A549 (cell line): ENCODE measurements around the gene CCDC157. TPM values are rescaled to one million over a fixed set of nuclear protein-coding genes. Genes with fewer than 3 reads are reported as not detected.

Source experiments
- ATAC-seq, 2 experiments: fragments of 200-7000 bp in 1 of 2; fragments of >200 bp in 1 of 2; cut with Nextera tagmentation in 1 of 2; cut with Tn5 transposase in 1 of 2; 3 replicates each; pipeline versions ENCODE4 v1.8.0 to v1.9.1; 2018 to 2020; ENCODE audit warnings: mild to moderate bottlenecking in 1 of 2, moderate library complexity in 1 of 2
- CTCF ChIA-PET: fragments of 300-600 bp; sonication (Branson Sonifier 250); formaldehyde crosslinking; extraction: SDS; loops from one replicate; lab custom pipeline; 2021; ENCODE audit warnings: antibody characterized with exemption, inconsistent platforms; lab: Yijun Ruan, JAX
- POLR2A ChIA-PET: fragments of 350-600 bp; formaldehyde crosslinking; extraction: SDS; loops from one replicate; lab custom pipeline; 2021; ENCODE audit warnings: antibody characterized with exemption, inconsistent platforms; lab: Yijun Ruan, JAX
- DNase-seq, 2 experiments: peaks; one replicate each; pipeline versions ENCODE4 v3.0.0 to v3.0.0-alpha.2; 2011 to 2016; ENCODE audit warnings: low read depth in 1 of 2, low spot score in 1 of 2
- FAIRE-seq: peaks from 2 replicates; lab custom pipeline; 2011; peaks lifted over from hg19 to GRCh38; lab: Jason Lieb, UNC
- H3K27ac ChIP-seq, 2 experiments: fragments of >200 bp; sonication (Bioruptor Twin); formaldehyde crosslinking; 3 replicates each; pipeline ENCODE4 v1.5.1; 2016 to 2017
- H3K4me1 ChIP-seq: fragments of >200 bp; sonication (Bioruptor Twin); formaldehyde crosslinking; 3 replicates; pipeline ENCODE4 v1.6.1; 2016
- H3K4me2 ChIP-seq: fragments of >200 bp; sonication (Bioruptor Twin); formaldehyde crosslinking; 3 replicates; pipeline ENCODE4 v1.6.1; 2016
- H3K4me3 ChIP-seq: fragments of >200 bp; sonication (Bioruptor Twin); formaldehyde crosslinking; 3 replicates; pipeline ENCODE4 v1.5.1; 2016
- H3K9me3 ChIP-seq: fragments of >200 bp; sonication (Bioruptor Twin); formaldehyde crosslinking; 3 replicates; pipeline ENCODE4 v1.6.1; 2016
- ATOH8 ChIP-seq: fragments of 250-450 bp; sonication (Bioruptor Pico); IDR thresholded peaks from 2 replicates; pipeline ENCODE4 v1.5.0; 2020; ENCODE audit warnings: low read depth, mild to moderate bottlenecking, moderate library complexity
- BHLHE40 ChIP-seq: IDR thresholded peaks from 2 replicates; pipeline ENCODE4 v1.6.1; 2012; ENCODE audit warnings: low read depth, low read length, inconsistent platforms
- CEBPB ChIP-seq, 2 experiments: fragments of >200 bp in 1 of 2; sonication (Bioruptor Twin) in 1 of 2; formaldehyde crosslinking in 1 of 2; IDR thresholded peaks; 2 replicates each; pipeline ENCODE4 v1.6.1; 2012 to 2016
- CHD2 ChIP-seq: fragments of 150-350 bp; IDR thresholded peaks from 2 replicates; pipeline ENCODE4 v1.6.1; 2014; ENCODE audit warnings: low read length; ENCODE audit not compliant: partially characterized antibody
- EHF ChIP-seq: fragments of 250-450 bp; sonication (Bioruptor Pico); IDR thresholded peaks from 2 replicates; pipeline ENCODE4 v1.5.0; 2020; ENCODE audit warnings: mild to moderate bottlenecking
- ESRRA ChIP-seq: fragments of 150-350 bp; IDR thresholded peaks from 2 replicates; pipeline ENCODE4 v1.6.1; 2014; ENCODE audit warnings: mild to moderate bottlenecking, low read length, borderline replicate concordance
- FOSL2 ChIP-seq, 2 experiments: fragments of 450-650 bp in 1 of 2; fragments of >200 bp in 1 of 2; sonication (Bioruptor Twin) in 1 of 2; formaldehyde crosslinking; IDR thresholded peaks; 2 replicates each; pipeline versions ENCODE4 v1.5.0 to v1.6.1; 2016 to 2020; ENCODE audit warnings: mild to moderate bottlenecking in 1 of 2, moderate library complexity in 1 of 2
- GATA3 ChIP-seq: IDR thresholded peaks from 2 replicates; pipeline ENCODE4 v1.6.1; 2012; ENCODE audit warnings: borderline replicate concordance
- HEYL ChIP-seq: fragments of 250-450 bp; sonication (Bioruptor Pico); IDR thresholded peaks from 2 replicates; pipeline ENCODE4 v1.8.0; 2021; ENCODE audit warnings: mild to moderate bottlenecking, moderate library complexity
- HOXA7 ChIP-seq: fragments of 250-450 bp; sonication (Bioruptor Pico); IDR thresholded peaks from 2 replicates; pipeline ENCODE4 v1.5.0; 2020; ENCODE audit warnings: mild to moderate bottlenecking, moderate library complexity
- HOXB13 ChIP-seq: fragments of 250-450 bp; sonication (Bioruptor Pico); IDR thresholded peaks from 2 replicates; pipeline ENCODE4 v1.5.0; 2020; ENCODE audit warnings: low read depth, mild to moderate bottlenecking, moderate library complexity
- HOXB5 ChIP-seq: fragments of 250-450 bp; sonication (Bioruptor Pico); IDR thresholded peaks from 2 replicates; pipeline ENCODE4 v1.5.0; 2020; ENCODE audit warnings: mild to moderate bottlenecking, moderate library complexity
- JUNB ChIP-seq: fragments of >200 bp; sonication (Bioruptor Twin); formaldehyde crosslinking; IDR thresholded peaks from 2 replicates; pipeline ENCODE4 v1.6.1; 2016
- MAFK ChIP-seq: fragments of 450-650 bp; IDR thresholded peaks from 2 replicates; pipeline ENCODE4 v1.6.1; 2014; ENCODE audit not compliant: partially characterized antibody
- MAZ ChIP-seq: fragments of 150-350 bp; IDR thresholded peaks from 2 replicates; pipeline ENCODE4 v1.6.1; 2014; ENCODE audit warnings: antibody characterized with exemption, low read depth, low read length, borderline replicate concordance
- NFE2L2 ChIP-seq: fragments of 150-350 bp; conservative IDR thresholded peaks from 2 replicates; pipeline ENCODE4 v1.6.1; 2014; ENCODE audit warnings: low read length
- NR3C1 ChIP-seq: fragments of >200 bp; sonication (Bioruptor Twin); formaldehyde crosslinking; IDR thresholded peaks from 3 replicates; pipeline ENCODE4 v1.6.1; 2017
- PHF8 ChIP-seq: fragments of 200-600 bp; sonication (generic); IDR thresholded peaks from 2 replicates; pipeline ENCODE4 v1.6.1; 2016; ENCODE audit warnings: low read depth, mild to moderate bottlenecking, antibody characterized with exemption, moderate library complexity, borderline replicate concordance
- POLR2A ChIP-seq: IDR thresholded peaks from 2 replicates; pipeline ENCODE4 v1.6.1; 2012; ENCODE audit warnings: mild to moderate bottlenecking, low read length
- POLR2AphosphoS2 ChIP-seq: conservative IDR thresholded peaks from 2 replicates; pipeline ENCODE4 v1.6.1; 2012; ENCODE audit warnings: low read length, improper control_type of control experiment, inconsistent platforms
- RAD21 ChIP-seq, 2 experiments: fragments of >200 bp in 1 of 2; sonication (Bioruptor Twin) in 1 of 2; formaldehyde crosslinking in 1 of 2; IDR thresholded peaks in 1 of 2; conservative IDR thresholded peaks in 1 of 2; 2 replicates in 1 of 2; 3 replicates in 1 of 2; pipeline ENCODE4 v1.6.1; 2012 to 2018; ENCODE audit warnings: inconsistent platforms in 1 of 2
- RFX5 ChIP-seq: fragments of 450-650 bp; IDR thresholded peaks from 2 replicates; pipeline ENCODE4 v1.7.1; 2014; ENCODE audit warnings: antibody characterized with exemption, mild to moderate bottlenecking, moderate library complexity
- TP53 ChIP-seq: fragments of 250-450 bp; sonication (Bioruptor Pico); IDR thresholded peaks from 2 replicates; pipeline ENCODE4 v1.5.0; 2021; ENCODE audit warnings: mild to moderate bottlenecking, moderate library complexity
- ZC3H11A ChIP-seq: fragments of 450-650 bp; IDR thresholded peaks from 2 replicates; pipeline ENCODE4 v1.6.1; 2014; ENCODE audit warnings: antibody characterized with exemption, mild to moderate bottlenecking
- ZFP36 ChIP-seq: fragments of 450-650 bp; IDR thresholded peaks from 2 replicates; pipeline ENCODE4 v1.6.1; 2014; ENCODE audit warnings: borderline replicate concordance; ENCODE audit not compliant: partially characterized antibody
- WGBS: methylation state at CpG from one replicate; pipeline ENCODE4 v1.1.6; 2017; ENCODE audit errors: missing lambda C conversion rate; 5-methylcytosine and 5-hydroxymethylcytosine counted together
- polyA plus RNA-seq, 4 experiments: library from polyadenylated mRNA; depleted of rRNA in 3 of 4; stranded (reverse); fragments of >200 nt; fragmentation: RNase III in 1 of 4; extraction: RNeasy Plus Mini Kit Qiagen cat#74134 plus additional on column Dnase treatment in 1 of 4; gene quantifications; 2 replicates in 3 of 4; 3 replicates in 1 of 4; pipeline ENCODE4 v1.2.3, GENCODE V29; 2011 to 2017
- TF ChIP-seq, protein P1 (sequence below): fragments of 450-650 bp; IDR thresholded peaks from 2 replicates; pipeline ENCODE4 v1.6.1; 2014; ENCODE audit warnings: antibody characterized with exemption

Gene CCDC157
- polyA plus RNA-seq, 2 of the 4 experiments (the other 2 are of a cell fraction), result 1.4 to 2.5 TPM

DNA sequence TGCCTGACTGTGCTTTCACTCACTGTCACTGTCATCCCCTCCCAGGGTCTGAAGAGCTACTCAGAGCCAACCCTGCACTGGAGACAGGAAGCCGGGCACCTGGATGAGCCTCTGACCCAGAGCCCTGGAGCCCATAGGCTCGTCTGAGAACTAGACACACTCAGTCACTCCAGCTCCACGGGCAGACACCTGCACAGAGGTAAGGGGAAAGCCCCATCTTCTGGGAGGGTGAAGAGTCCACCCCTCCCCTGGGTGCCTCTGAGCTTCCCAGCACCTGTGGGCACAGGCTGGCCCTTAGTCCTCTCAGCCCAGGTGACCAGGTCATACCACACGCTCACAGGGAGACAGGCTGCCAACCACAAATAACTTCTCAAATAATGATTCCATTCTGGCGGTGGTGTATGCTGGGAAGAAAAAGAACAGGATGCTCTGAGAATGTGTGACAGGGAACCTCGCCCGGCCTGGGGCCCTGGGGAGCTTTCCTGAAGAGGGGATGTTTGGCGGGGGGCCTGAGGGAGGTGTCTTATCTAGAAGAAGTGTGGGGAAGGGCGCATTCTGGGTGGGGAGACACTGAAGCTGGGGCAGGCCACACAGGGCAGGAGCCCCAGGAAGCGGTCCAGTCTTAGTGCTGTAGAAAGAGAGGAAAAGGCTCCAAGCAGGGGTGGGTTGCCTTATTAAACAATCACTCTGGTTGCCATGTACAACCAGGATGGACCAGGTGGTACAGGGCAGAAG is 5.3 kb downstream of the CCDC157 start:
- Histone ChIP-seq H3K27ac (no peak overlapping the region), H3K4me1 (0 out of 3 replicates have a peak, but pooled peaks cover 3% of the 10 kb centered on the region), H3K4me2 (no peak overlapping the region)
- no peak for DNase-seq
- ATAC-seq, result no peak
- TF ChIP-seq NFE2L2 (no peak), GATA3 (no peak), CEBPB (IDR thresholded peaks at IDR 0.05) (no peak), BHLHE40 (no peak), JUNB (no peak), HOXA7 (no peak), RAD21 (conservative IDR thresholded peaks at IDR 0.05 in 1 of 2, IDR thresholded peaks at IDR 0.05 in 1 of 2) (no peak), EHF (CRISPR knock-in tag) (no peak), ZC3H11A (no peak), ATOH8 (CRISPR knock-in tag) (no peak), TP53 (CRISPR knock-in tag) (no peak), MAZ (no peak), HOXB5 (CRISPR knock-in tag) (no peak), NR3C1 (no peak), ZFP36 (no peak), HEYL (CRISPR knock-in tag) (no peak), ESRRA (no peak), POLR2A (no peak)
- TF ChIP-seq, protein P1, sequence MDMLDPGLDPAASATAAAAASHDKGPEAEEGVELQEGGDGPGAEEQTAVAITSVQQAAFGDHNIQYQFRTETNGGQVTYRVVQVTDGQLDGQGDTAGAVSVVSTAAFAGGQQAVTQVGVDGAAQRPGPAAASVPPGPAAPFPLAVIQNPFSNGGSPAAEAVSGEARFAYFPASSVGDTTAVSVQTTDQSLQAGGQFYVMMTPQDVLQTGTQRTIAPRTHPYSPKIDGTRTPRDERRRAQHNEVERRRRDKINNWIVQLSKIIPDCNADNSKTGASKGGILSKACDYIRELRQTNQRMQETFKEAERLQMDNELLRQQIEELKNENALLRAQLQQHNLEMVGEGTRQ, result no peak
- TF ChIP-seq, all 56 proteins: peak for 0
- CTCF ChIA-PET, result interaction anchor here (1.4 kb wide), 1 partner anchor 24 kb away, joined by 3 read pairs; the partner anchor contains the start of gene RNF215
- no peak overlapping the region for H3K4me3 ChIP-seq
- POLR2A ChIA-PET, result no interaction called here
- FAIRE-seq, result no peak
- 74% methylated on average over 9 of the region's 10 CpGs for WGBS
- no peaks in the 10 kb centered on the region for H3K9me3 ChIP-seq

GRCh38 chr22:30362651-30363281 is 6.0 kb downstream of the CCDC157 start:
- Histone ChIP-seq H3K4me2 (no peak overlapping the region), H3K4me3 (no peak overlapping the region), H3K27ac (no peak overlapping the region), H3K9me3 (no peaks in the 10 kb centered on the region), H3K4me1 (0 out of 3 replicates have a peak, but pooled peaks cover under 1% of the 10 kb centered on the region)
- DNase-seq (no peak), ATAC-seq (peak; percentile 30 to 34; a peak in 3 of 6 replicates), FAIRE-seq (no peak)
- POLR2A ChIA-PET, result no interaction called here
- 75% methylated on average over 7 of the region's 7 CpGs for WGBS
- TF ChIP-seq HOXB13 (CRISPR knock-in tag) (no peak), ATOH8 (CRISPR knock-in tag) (no peak), FOSL2 (IDR thresholded peaks at IDR 0.05) (no peak), FOSL2 (CRISPR knock-in tag; IDR thresholded peaks at IDR 0.05) (no peak), POLR2AphosphoS2 (no peak), MAFK (no peak), RFX5 (no peak), CHD2 (no peak), PHF8 (no peak), ZFP36 (no peak)
- CTCF ChIA-PET, result interaction anchor here (1.4 kb wide), 1 partner anchor 24 kb away, joined by 3 read pairs; the partner anchor contains the start of gene RNF215
